HCEC 1CT (cell line): ENCODE data around the gene SDK2.
A peak's percentile ranks its signal among the peaks of the same experiment; 100 is the strongest.

Experiments used
- DNase-seq: peaks from one replicate; pipeline ENCODE4 v3.0.0-alpha.2; 2017

SDK2 gene

DNA sequence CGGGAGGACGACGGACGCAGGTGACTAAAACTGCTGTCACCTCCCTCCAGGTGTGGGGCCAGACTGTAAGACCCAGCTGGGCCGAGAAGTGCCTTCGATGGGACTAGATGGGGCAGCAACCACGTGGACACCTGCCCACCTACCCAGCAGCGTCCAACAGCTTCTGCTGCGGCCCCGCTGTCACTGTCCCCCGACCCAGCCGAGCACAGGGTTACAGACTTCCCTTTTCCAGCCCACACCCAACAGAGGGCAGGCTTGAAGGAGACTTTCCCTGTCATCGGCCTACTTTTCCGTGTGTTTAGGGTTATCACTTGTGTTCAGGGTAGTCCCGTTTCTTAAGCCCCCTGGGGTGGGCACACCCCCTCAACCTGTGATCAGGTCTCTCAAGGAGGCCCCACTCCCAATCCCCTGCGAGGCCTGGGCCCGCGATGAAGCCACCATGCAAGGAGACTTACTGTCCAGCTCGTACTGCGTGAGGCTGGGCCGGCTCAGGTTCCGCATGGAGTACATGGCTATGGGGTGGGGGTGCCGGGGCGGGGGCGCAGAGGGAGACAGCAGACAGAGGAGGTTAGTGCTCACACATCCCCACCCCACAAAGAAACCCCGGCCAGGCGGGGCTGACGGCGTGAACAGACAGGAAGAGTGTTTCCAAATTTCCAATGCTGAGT lies 263.7 kb downstream of the SDK2 start:
- no peak for DNase-seq

DNA sequence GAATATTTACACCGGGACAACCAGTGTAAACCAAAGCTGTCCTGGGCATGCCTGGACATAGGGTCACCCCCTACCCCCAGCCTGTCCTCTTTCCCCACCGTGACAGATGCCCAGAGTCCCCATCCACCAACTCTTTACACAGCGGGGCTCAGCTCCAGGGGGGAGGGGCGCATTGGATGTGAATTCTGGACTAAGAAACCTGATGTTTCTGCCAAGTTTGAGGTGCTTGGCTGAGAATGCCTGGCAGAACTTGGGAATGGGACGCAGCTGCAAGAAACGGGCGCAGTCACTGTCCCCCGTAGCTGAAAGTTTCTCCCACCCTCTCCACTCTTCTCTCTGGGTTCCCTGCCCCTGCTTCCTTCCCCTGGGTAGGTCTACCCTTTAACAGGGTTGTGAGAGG lies 264.4 kb downstream of the SDK2 start:
- no peak for DNase-seq

DNA sequence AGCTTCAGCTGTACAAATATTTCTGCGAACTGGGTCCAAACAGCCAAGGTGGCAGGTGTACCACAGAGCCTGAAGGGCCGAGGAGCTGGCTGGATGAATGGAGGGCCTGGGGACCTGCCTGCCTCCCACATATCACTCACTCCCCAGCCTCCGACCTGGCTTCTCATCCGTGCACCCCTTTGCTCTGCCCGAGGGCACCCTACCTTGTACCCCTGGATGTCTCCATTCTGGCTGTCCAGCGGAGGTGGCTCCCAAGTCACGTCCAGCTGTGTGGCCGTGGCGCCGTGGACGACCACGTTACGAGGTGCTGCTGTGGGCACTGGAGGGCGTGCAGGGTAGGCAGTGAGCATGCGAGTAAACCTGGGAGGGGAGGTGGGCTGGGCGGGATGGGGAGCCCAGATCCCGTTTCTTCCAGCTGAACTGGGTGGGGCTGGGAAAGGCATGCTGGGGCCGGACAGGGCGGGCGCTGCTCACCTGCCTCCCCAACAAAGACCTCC lies 265.2 kb downstream of the SDK2 start:
- DNase-seq = no peak

DNA sequence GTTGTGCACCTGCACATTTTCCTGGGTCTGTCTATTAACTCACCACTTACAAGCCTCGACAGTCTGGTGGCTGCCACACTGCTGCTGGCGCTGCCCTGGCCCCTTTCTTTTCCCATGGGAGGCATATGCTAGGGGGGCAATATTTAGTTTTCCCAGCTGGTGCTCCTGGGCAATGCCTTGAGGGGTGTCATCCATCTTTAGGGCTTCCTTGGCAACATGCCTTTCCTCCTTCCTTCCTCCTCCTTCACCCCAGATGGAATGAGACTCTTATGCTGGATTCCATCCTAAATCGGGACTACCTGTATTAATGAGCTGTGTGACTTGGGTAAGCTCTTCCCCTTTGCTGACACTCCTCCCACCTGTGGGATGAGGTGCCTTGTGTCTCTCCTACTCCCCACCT lies 267.6 kb downstream of the SDK2 start:
- no peak for DNase-seq

DNA sequence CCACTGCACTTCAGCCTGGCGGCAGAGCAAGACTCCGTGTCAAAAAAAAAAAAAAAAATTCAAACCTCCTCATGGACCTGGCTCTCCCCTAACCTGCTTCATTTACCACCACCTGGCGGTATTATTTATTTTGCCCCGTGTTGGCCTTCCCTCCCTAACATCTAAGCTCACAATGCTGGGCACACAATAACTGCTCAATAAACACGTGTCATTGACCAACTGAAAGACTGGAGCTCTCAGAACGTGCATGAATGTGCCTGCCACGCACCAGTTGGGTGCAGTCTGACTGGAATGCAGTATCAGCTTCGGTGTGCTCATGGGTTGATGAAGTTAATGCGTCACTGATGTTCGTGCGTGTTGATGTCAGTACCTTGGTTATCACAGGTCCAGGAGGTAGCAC lies 268.1 kb downstream of the SDK2 start:
- DNase-seq = no peak

DNA sequence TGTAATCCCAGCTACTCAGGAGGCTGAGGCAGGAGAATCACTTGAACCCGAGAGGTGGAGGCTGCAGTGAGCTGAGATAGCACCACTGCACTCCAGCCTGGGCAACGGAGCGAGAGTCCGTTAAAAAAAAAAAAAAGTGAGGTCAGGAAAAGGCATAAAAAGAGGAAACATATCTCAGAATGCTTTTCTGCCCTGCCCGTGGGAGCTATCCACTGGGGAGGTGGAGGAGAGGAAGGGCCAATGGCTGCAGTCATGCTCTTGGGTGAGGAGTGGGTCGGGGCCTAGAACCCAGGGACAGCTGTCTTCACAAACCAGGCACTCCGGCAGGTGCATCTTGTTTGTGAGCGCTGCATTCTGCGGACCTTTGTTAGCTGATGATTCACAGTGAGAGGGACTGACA lies 272.4 kb downstream of the SDK2 start:
- DNase-seq = no peak

DNA sequence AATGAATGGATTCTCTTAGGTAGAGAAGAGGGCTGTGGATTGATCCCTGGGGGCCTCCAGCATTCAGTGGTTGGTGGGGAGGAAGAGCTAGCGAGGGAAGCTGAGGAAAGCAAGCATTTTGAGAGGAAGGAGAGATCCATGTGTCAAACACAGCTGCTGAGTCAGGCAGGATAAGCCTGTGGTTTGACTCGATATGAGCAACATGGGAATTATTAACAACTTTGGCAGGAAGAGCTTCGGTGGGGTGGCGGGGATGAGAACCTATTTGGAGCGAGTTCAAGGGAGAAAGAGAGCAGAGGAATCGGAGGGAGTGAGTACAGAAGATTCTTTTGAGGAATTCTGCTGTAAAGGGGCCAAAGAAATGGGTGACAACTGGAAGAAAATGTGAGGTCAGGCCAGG lies 273.0 kb downstream of the SDK2 start:
- DNase-seq = peak; percentile 90

DNA sequence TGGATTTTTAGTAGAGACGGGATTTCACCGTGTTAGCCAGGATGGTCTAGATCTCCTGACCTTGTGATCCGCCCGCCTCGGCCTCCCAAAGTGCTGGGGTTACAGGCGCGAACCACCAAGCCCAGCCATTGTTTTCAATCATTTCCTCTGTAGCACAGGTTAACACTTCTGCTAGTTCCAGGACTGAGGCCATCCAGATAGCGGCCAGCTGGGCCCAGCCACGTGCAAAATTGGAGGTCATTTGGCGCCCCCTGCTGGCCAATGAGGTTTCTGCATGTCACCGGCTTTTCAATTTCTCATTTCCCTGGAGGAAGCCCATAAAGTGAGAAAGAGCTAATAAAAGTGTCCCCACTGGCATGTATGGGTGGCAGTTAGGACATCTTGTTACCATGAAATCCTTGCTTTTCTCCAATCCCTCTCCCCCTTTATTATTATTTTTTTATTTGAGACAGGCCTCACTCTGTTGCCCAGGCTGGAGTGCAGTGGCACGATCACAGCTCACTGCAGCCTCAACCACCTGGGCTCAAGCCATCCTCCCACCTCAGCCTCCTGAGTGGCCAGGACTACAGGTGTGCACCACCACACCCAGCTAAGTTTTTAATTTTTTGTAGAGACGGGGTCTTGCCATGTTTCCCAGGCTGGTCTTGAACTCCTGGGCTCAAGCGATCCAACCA lies 274.3 kb downstream of the SDK2 start:
- peak; percentile 60 for DNase-seq

DNA sequence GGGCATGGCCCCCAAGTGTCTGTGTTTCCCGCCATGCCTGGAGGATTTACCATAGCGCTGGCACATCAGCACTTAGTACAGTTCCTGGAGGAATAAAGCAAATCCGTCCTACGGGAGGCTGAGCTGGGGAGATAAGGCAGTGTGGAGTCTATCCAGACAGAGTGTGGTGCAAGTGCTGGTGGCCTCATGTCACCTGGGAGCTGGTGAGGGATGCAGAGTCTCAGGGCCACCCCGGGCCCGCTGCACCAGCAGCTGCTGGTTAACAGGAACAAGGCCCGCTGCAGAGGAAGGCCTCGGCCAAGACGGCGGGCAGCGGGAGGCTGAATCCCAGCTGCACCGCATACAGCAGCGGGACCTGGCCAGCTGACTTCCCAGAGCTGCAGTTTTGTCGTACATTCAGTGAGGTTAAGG lies 275.1 kb downstream of the SDK2 start:
- no peak for DNase-seq

DNA sequence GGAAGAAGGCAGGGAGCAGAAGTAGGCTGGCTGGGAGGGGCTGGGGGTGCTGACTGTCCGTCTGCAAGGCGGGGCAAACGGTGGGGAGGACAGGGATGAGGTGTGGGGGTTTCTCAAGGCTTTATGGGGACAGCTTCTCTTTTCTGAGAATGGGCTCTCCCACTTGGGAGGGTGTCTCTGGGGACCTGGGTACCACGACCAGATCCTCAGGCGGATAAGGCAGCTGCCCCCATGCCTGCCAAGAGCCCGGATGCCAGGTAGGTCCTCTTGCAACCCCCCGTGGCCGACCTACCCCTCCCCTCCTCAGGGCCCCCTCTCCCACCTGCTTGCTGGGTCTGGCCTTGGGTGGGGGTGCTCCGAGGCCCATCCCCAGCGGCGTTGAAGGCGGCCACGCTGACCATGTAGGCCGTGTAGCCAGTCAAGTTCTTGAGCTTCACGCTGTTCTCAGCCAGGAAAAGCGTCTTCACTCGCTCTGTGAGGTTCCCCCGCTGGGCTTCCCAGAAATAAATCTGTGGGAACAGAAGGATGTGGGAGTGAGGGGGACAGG lies 276.1 kb downstream of the SDK2 start:
- DNase-seq = no peak

DNA sequence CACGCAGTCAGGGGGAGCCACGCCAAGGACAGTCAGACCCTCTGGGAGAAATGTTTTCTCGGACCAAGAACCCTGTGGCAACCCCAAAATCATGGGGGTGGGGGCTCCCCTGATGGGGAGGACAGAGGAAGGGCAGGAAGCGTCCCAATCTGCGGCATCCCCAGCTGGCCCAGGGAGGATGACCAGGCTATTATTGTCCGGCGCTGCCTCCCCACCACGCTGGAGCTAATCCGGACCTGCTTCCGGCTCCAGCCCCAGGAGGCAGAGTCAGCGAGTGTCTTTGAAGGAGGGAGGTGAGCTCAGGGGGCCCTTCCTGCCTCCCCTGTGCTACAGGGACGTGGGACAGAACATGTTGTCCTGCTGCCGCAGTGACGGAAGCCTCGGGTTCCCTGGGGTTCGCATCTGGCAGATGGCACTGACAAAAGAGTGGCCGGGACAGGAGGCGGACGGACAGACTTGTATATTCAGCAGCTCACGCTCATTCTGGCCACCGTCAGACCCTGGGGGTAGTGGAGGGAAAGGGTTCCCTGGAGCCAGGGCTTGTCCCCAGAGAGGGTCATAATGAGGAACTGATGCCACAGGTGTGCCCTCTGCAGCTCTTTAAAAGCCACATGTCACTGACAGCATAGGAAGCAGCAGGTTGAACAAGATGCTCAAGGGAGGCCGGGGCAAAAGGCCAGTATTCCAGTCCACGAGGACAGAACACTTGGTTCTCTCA lies 278.2 kb downstream of the SDK2 start:
- DNase-seq = no peak

DNA sequence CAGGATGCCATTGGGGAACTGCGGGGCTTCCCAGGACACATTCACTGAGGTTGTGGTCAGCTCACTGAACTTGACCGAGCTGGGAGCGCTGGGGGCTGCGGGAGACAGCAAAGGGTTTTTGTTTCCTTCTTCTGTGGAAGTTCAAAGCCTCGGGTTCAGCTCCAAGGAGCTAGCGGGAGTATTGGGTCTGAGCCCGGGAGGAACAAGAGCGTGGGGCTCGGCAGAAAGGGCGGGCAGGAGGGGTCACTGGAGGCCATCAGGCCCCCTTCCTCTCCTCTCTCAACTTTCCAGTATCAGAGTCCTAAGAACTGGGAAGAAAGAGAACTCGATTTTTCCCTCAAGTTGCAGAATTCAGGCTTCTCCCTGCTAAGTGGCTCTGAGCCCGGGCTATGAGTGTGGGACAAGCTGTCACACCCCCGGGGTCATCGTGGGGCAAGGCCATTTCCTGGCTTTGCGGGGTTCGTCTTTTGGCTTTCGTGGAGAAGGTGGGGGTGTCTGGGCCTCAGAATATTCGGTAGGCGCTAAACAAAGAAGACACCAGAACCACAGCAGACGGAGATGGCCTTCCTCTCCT lies 278.9 kb downstream of the SDK2 start:
- no peak for DNase-seq

DNA sequence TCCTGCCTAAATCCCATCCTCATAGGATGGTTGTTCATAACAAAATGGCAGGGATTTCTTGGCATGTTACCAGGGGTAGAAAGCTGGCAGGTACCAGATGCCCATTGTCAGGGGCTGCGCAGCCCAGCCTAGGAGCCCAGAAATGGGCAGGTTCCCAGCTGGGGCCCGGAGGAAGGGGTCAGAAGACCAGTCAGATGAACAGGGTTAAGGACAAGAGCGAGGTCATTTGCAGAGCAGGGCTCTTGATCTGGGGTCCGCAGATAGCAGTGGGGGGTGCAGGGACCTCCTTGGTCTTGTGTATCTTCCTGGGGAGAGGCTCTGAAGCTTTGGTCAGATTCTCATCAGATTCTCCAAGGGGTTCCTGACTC lies 280.1 kb downstream of the SDK2 start:
- no peak for DNase-seq

DNA sequence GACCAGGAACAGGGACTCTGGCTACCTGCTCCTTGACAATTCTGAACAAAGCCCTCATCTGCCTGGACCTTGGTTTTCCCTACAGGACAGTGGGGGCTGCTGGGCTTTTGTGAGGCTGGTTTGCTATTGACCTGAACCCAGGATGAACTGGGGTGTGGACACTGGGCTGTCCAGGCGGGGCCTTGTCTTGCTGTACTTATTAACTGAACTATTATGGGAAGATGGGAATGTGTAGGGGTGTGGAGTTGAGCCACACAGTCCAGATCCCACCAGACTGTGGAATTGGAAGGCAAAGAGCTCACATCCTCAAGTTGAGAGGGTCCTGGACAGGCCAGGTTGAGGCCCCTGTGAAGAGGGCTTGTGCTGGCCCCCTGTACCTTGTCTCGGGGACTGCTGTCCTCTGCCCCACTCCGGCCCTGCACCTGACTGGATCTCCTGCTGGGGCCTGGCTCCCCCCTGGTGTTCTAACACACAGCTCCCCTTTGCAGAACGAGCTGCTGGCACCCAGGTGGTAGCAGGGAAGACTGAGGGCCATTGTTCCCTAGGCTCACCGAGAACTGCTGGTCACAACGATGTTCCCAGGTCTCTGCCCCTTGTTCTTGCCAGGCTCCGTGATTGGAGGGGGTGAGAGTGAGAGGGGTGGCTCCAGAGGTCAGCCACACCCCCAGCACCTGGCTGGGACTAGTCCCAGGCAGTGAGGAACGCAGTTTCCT lies 280.6 kb downstream of the SDK2 start:
- DNase-seq = no peak

DNA sequence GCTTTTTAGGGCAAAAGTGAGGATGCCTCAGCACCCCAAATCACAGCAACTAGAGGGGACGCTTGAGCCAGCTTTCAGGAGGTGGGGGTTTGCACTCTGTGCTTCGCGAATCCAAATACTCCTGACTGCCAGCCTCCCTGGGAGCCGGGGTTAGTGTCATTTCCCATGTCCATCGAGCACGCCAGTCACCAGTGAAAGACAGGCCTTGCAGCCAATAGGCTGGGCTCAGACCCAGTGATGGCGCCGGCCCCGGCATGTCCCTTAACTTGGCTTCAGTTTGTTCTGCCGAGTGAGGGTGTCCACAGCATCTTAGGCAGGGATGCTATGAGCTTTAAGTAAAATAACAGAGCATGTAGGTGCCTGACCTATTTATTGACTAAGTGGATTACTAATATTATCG lies 281.5 kb downstream of the SDK2 start:
- no peak for DNase-seq

DNA sequence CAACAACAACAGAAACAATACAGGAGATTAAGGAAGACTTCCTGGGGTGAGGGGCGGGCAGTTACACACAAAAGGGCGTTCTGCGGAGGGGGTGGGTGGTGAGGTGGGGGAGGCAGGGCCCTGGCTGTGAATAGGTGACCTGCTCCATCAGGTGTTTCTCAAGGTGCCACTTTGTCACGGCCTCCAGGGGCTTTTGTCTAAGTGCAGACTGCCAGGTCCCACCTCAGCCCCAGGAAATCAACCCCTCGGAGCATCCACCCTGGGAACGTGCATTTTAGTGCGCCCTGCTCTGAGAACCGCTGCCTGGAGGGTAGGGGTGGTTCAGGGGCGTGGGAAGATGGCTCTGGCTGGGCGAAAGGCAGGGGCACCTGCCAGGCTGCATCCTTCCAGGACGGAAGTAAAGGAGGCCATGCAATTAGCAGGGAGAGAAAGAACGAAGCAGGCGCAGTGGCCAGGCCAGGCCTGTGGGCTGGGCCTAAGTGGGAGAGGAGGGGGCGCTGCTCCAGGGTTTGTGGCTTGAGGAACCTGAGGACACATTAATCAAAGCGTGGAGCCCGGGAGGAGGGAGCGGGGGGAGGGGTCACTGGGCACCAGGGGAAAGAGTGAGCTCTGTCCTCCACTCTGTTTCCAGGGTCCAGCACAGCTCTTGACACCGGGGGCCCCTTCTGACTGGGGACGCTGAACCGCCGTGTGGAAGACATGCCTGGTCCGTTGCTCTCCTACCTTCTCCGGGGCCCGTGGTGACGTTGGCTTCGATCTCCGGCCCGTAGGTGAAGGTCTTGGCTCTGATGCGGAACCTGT lies 283.1 kb downstream of the SDK2 start:
- no peak for DNase-seq

DNA sequence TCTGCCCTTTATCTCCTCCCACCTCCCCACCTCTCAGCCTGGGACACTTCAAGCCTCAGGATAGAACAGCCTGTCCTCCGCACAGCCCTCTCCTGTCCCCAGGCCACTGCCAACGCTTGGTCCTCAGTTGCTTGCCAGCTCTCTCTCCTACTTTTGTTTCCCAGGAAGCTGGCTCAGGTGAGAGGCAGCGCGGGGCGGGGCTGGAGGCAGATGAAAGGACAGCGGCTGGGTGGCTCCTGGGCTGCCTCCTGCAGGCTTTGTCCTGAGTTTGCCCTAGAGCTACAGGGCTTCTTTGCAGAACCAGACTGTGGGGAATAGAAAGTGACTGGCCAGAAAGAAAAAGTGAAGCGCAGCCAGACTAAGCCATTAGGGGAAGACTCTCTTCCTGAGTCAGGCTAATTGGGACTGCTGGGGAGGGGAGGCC lies 284.2 kb downstream of the SDK2 start:
- no peak for DNase-seq

DNA sequence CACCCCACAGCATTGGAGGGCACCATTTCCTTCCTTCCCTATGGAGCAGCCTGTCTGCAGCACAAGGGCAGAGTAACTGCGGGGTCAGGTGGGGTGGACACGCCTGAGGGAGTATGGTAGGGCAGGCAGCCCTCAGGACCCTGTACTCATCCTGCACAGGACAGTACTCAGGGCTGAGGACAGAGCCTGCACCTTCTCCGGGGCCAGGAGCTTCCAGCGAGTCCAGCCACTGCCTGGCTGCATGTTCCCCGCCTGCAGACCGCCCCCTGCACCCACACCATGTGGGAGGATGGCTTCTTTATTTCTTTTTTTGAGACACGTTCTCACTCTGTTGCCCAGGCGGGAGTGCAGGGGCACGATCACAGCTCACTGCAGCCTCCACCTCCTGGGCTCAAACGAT lies 284.9 kb downstream of the SDK2 start:
- DNase-seq = no peak

DNA sequence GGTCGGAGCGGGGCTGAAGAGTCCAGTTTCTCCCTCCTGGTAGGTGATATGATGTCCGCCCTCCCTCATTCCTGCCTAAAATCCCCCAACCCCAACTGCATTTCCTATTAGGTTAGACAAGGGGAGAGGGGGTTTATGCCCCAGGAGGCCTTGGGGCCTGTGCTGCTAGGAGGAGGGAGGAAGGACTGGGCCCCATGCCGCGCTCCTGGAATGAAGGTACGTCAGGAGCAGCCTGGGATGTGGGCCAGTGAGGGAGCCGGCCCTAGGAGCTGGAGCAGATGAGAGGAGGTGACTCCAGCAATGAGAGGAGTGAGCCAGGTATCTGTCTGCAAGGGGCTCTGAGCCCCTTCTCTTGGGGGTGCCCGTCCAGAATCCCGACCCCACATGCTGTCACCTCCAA lies 285.6 kb downstream of the SDK2 start:
- no peak for DNase-seq

DNA sequence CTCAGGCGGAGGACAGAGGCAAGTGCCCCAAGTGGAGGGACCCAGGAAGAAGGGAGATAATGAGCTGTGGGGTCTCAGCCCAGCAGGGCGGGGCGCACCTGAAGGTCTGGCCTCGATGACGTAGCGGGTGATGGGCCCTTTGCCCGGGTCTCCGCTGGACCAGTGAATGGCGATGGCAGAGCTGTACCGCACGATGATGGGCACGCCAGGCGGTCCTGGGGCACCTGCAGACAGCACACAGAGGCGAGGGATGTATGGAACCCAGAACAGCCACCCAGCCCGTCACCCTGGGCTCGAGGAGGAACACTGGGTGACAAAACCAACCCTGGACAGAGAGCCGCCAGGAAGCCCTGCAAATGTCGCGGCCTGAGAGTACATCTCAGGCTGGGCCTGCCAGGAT lies 286.3 kb downstream of the SDK2 start:
- DNase-seq = no peak

DNA sequence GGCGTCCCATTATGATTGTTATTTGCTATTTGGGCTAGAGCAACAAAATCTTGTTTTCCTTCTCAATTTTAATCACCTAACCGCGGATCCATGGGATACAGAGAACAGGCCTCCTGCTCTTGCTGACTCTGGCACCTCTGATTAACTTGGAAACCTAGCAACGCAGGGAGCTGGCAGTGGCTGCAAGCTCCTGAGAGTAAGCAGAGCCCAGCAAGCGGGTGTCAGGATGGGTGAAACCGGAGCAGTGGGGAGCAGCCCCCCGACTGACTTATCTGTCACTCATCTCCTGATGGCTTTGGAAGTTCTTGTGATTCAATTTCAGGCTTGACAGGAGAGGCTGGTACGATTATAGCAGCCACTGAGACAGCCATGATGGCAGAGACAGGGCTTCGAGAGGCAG lies 286.9 kb downstream of the SDK2 start:
- DNase-seq = no peak

DNA sequence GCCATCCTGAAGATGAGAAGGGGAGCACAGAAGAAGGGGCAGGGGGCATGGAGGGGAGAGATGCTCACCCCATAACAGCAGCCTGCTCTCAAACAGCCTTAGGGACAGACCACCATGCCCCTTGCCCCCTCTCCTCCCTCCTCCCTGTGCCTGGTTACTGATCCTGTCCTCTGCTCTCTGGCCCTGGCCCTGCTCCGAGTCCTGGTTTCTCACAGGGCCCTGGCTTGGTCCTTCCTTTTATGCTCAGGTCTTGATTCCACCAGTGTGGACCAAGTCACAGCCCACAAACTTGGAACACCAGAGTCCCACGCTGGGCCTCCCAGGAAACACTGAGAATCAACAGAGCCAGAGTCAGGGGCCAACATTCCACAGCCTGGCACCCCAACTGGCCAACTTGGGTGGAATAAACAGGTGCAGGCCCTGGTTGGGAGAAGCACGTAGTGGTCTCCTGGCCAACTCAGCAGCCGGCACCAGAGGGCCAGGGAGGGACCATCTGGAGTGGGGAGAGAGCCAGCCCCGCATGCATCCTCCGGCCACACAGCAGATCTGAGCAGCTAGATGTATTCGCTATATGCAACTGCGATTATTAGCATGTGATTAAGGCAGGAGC lies 287.6 kb downstream of the SDK2 start:
- no peak for DNase-seq
